NCI-H187 (cell line): ENCODE results near the gene WDR1.

Source experiments
- DNase-seq, 2 experiments: peaks; one replicate each; lab custom pipeline; 2025; lab: John Stamatoyannopoulos, UW

Gene WDR1

GRCh38 chr4:10113362-10114047 is 3.1 kb downstream of the WDR1 start:
- DNase-seq = no peak

DNA sequence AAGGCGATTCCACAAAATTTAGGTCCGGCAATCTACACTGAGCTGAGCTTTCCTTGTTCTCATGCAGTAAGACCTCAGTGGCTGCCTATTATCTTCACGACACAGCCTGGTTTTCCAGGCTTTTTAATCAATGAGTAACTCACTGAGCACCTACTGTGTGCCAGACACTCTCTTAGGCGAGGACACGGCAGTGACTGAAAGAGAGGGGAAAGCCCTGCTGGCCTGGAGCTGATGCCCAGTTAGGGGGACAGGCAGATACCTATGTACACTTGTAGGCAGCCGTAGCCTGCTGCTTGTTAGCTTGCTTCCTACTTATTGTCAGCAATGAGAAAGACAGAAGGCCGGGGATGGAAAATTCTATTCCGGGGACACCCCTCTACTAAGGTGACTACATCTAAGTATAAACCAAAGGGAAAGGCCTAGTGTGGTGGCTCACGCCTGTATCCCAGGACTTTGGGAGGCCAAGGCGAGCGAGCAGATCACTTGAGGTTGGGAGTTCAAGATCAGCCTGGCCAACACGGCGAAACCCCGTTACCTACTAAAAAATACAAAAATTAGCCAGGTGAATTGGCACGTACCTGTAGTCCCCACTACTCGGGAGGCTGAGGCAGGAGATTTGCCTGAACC is 3.8 kb downstream of the WDR1 start:
- no peak for DNase-seq

DNA sequence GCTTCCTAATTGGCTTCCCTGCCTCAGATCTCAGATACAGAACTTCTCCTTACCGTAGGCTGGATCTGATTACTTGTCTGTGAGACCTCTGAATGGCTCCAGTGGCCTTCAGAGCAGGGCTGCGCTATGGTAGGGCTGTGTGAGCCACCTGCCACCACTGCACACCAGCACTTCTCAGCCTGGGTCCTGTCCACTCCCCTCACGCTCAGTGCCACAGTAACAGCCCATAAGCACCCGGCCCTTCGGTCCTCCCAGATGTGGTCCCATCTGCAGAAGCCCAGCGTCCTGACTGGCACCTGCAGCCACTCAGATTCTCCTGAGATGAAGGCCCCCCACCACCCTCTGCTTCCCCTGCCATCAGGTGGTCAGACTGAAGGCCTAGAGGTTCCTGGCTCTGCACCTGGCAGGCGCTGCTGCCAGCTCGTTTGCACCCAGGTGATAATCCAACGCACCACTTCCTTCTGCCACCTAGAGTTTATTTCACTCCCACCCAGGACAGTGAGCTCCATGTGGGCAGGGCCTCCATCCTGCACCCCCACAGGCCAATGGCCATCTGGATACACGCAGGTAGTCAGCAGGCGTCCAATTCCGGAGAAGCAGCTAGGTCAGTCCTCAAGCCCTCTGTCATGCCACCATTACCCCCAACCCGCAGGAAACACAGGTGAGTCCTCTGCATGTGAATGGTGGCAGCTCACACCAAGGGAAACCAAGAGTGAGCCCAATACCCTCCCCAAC is 5.4 kb downstream of the WDR1 start:
- DNase-seq = no peak

DNA sequence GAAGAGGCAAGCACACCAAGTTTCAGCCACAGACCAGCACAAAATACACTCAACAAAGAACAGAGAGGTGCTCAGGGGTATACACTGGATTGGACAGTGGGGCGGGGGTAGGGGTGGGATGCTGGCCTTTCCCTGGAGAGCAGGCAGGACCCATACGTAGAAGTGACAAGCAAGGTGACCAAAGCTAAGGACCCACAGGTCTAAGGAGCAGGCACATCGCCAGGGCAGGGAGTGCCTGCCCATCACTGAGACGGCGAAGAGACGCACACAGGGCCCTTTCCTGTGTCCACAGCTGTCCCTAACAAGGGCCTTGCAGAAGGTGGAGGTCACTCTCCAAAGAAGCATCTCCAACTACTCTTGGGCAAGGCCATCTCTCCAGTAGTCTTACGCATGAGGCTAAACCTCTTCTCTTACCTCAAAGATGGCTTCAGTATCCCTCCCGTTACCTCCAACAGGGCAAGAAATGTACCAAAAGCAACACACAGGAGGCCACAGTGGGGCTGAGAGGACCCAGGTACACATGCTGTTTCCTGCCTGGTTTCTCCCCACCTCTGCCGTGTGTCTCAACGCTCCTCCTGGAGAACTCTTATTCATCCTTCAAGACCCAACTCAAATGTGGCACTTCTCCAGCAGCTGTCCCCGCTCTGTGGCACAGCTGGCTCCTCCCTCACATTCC is 6.5 kb downstream of the WDR1 start:
- no peak for DNase-seq

DNA sequence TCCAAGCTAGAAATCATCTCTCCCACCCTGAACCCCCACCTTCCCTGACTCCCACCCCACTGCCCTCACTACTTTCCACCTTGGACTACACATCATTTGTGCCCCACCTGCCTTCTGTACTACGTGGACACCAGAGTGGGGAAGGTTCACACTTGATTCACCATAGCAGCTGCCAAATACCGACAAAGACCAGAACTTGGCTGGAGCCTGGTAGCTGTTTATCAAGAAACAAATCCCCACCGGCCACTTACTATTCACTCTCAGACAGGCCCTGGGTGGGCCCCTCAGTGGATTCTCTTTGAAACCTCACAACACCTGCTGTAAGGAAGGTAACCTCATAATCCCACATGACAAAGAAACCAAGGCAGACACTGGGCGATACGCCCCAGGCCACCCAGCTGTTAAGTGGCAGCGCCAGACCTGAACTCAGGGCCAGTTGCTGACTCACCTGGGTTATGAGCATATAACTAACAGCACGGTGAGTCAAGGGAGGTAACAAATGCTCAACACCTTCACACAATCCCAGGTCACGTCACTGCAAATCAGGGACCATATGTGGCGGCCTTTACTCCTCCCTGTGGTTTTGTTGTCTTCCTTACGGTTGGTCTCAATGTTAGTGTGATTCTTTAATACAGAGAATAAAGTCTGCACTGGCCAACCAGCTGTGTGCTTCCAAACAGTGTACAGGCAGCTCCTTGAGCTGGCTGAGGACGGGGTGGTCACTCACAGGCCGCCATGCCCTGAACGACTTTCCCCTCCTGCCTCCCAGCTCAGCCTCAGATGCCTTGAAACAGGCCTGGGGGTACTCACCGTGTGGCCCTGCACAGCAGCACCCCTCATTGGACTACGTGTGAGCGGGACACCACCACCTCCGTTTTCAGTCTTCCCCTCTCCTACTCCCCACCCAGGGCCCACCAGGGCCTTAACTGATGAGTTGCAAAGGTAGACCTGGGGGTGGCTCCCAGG is 7.5 kb downstream of the WDR1 start:
- DNase-seq = no peak

DNA sequence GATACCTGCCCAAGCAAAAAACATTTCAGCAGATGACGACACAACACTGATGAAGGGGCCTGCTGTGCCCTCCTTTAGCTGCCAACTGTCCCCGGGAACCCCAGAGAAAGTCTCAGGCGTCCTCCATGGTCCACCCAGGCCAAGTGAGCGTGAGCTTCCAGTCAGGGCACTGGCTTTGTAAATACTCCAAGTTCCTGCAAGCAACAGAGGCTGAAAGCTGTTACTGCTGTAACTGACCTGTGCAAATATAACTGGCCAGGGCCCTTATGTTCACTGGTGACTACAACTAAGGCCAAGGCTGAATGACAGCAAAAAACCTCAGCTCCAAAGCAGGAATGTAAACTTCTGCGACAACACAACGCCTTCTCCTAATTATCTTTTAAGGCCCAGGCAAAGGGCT is 8.2 kb downstream of the WDR1 start:
- no peak for DNase-seq

DNA sequence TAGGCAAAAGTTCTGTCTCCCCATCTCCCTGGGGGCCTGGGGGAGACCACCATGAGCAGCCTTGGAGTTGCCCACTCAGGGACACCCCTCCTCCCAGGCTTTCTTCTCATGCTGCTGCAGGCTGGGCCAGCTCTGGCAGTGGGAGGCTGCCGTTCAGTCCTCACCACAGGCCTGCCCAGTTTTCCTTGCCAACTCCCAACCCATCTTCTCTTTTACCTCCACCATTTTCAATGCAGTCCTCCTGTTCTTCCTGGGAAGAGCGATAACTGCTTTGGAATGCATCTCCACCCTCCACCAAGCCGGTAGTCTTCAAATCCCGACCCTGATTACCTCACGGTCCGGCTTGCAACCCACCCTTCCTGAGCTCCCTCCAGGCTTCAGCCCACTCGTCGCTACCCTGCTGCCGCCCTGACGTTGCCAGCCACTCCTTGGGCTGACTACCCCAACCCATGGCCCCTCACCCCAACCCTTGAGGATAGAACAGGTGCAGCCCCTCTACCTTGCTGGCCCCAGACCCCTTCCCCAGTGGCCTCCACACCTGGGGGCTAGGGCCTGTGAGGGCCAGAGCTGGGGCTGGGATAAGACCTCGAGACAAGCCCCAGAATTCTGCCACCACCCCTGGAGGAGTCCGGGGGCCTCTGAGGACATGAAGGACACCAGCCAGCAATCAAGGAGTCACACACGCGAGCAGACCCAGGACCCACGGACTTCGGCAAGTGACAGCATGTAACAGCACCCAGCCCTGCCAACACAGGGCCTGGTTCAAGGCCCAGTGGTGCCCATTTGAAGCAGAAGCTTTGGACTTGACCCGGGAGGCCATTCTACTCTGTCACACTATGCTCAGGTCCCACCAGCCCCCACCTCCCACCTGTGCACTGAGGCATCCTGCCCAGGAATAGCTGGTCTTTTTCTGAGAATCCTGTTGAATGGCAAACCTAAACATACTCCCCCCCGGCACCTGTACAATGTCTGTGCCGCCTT is 9.2 kb downstream of the WDR1 start:
- DNase-seq = no peak

GRCh38 chr4:10106421-10107039 is 10.1 kb downstream of the WDR1 start:
- DNase-seq = no peak

DNA sequence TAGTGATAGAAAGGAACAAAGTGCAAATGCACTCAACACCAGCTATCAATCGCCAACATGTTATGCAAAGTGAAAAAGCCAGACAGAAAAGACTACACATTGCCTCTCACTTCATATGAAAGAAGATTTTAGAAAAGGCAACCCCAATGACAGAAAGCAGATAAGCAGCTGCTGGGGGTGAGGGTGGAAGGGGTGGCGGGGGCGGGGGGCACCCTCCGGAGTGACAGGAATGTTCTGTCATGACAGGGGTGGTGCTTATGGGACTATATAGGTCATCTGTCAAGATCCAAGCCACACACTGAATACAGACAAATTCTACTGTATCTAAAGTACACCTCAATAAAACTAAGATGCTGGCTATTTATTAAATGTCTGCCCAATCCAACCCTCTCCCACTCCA is 10.7 kb downstream of the WDR1 start:
- DNase-seq = no peak

- no peak for DNase-seq
Observed at GRCh38 chr4:10105421-10105820, 11.2 kb downstream of the WDR1 start.

GRCh38 chr4:10104991-10105276 is 11.7 kb downstream of the WDR1 start:
- no peak for DNase-seq

DNA sequence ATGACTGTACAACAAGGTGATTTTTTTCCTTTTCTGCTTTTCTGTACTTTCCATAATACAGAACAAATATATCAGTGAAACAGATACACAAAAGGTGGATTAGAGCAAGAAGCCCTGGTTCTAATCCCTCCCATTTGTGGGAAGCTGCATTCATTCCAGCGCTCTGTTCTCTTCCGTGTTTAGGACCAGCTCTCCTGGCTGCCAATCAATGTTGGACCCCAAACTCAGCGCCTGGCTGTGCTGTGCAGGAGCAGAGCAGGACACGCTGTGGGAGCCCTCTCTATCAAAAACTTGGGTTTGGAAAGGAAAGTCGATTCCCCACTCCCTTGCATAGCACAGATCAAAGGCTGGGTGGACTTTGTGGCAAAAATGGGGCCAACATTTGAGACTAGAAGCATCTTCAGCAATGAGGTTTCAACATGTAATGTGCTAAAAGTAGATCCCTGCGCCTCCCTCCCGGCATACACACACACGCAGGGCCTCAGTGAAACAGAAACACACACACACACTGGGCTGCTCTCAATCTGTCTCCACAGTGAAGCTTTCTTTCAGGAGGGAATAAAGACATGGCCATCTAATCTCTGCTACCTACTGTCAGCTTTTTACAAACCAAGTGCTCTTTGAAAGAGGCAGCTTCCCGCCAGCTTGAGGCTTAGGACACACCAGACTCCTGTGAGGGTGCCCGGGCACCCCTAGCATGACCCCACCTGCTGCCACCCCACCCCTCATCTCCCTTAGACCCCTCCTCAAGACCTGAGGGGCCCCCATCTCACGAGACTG is 12.2 kb downstream of the WDR1 start:
- DNase-seq = no peak

- no peak for DNase-seq
Observed at GRCh38 chr4:10102474-10103332, 13.9 kb downstream of the WDR1 start.

DNA sequence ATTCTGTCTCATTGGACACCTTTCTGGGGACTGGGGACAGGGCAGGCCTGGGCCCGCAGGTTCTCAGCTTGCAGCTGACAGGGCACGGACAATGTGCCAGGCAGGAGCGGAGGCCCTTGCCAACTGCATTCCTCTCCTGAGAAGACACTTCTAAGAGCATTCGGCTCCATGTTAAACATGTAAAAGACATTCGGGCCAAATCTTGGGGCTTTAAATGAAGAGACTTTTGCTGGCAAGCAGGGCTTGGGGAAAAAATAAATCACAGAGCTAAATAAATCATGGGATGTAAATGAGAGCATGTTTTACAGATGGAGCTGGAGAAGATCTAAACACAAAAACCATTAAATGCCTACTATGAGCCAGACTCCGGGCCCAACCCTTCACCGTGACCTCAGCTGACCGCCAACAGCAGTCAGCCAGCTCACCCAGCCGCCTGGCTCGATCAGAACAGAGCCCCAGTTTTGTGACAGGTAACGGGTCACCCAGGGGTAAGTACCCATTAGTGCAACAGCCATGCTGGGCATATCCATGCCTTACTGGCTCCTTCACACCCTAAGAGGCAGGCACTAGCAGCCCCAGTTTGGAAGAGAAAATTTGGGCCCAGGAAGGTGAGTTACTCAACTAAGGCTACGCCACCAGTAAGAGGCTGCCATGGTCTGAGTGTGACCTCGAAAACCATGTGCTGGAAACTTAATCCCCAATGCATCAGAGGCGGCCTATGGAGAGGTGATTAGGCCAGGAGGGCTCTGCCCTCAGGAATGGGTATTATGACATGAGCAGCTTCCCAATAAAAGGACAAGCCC is 14.7 kb downstream of the WDR1 start:
- DNase-seq = no peak

- no peak for DNase-seq
Observed at GRCh38 chr4:10100734-10101216, 15.8 kb downstream of the WDR1 start.

GRCh38 chr4:10099499-10100325 is 16.9 kb downstream of the WDR1 start:
- no peak for DNase-seq
